Heart left ventricle (tissue), 13 donors: ENCODE measurements around the gene PNPLA1.

Source experiments
- POLR2A ChIP-seq, 2 donors: fragments of 450-650 bp; IDR thresholded peaks; one replicate each; pipeline ENCODE4 v1.6.1; 2017; ENCODE audit warnings: antibody characterized with exemption in 2 of 2, mild to moderate bottlenecking in 2 of 2, moderate library complexity in 2 of 2
- TF ChIP-seq, protein P1 (sequence below), 12 donors: fragments of 200-600 bp; sonication (generic) in 4 of 12; IDR thresholded peaks; one replicate each; pipeline versions ENCODE4 v1.5.0 to v1.8.0; 2018 to 2022; ENCODE audit warnings: antibody characterized with exemption in 12 of 12, mild to moderate bottlenecking in 5 of 12
- donor health status: ischemic (EF 13 %, LVEDD 7.1; RV severe dilation, severe dysfunction).
- donor health status: DM: no; HTN: yes; CAD: no.
- donor health status: DM: no; HTN: no; CAD: no.
- donor health status: ischemic (EF 25% LVEDD 6.9; RV normal size, moderate dysfunction).
- donor health status: ischemic (EF 25% LVEDD 5.7; RV mildly dilated, moderate dysfunction).
- donor health status: ischemic (EF 35%, LVEDD 5.7; RV mildly dilated, moderate dysfunction).
- donor health status: nonischemic (EF 11% LVEDD 7.7; RV severe dilation, severe dysfunction).
- donor health status: DM: yes; HTN: yes; CAD: no.
- donor health status: PGD.
- donor health status: ischemic (EF 29% LVEDD 5.4; RV normal size, mild dysfunction).
- donor health status: nonischemic (EF 23%, LVEDD 6.1; RV moderate dilation, normal function).

DNA sequence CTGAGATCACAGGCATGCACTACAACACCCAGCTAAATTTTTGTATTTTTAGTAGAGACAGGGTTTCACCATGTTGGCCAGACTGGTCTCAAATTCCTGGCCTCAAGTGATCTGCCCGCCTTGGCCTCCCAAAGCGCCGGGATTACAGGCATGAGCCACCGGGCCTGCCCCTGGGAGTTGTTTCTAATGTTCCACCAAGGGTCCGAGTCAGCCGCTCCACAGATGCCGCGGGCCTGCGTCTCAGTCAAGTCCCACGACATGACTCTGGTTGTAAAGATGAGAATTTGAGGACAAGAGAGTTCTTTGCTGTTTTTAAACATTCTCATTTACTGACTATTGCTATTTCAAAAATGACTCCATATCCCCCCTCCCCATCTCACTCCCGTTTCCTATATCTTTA, 36.0 kb downstream of the PNPLA1 start:
- TF ChIP-seq, protein P1, sequence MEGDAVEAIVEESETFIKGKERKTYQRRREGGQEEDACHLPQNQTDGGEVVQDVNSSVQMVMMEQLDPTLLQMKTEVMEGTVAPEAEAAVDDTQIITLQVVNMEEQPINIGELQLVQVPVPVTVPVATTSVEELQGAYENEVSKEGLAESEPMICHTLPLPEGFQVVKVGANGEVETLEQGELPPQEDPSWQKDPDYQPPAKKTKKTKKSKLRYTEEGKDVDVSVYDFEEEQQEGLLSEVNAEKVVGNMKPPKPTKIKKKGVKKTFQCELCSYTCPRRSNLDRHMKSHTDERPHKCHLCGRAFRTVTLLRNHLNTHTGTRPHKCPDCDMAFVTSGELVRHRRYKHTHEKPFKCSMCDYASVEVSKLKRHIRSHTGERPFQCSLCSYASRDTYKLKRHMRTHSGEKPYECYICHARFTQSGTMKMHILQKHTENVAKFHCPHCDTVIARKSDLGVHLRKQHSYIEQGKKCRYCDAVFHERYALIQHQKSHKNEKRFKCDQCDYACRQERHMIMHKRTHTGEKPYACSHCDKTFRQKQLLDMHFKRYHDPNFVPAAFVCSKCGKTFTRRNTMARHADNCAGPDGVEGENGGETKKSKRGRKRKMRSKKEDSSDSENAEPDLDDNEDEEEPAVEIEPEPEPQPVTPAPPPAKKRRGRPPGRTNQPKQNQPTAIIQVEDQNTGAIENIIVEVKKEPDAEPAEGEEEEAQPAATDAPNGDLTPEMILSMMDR (IDR thresholded peaks at IDR 0.05), result no peak
- TF ChIP-seq POLR2A (IDR thresholded peaks at IDR 0.05), result no peak
